A673 (cell line): ENCODE results near the gene AQP6. TPM values are rescaled to one million over a fixed set of nuclear protein-coding genes. Genes with fewer than 3 reads are reported as not detected.

Experiments used
- BruUV-seq: library from RNA; stranded (reverse); fragments of 400-500 nt; replicated peaks from 2 replicates; lab custom pipeline; 2021; lab: Mats Ljungman, UMichigan
- CTCF ChIA-PET: fragments of 300-600 bp; sonication (Branson Sonifier 250); formaldehyde crosslinking; loops from one replicate; lab custom pipeline; 2022; ENCODE audit warnings: antibody characterized with exemption; lab: Charles Lee
- POLR2A ChIA-PET: fragments of 300-600 bp; sonication (Branson Sonifier 250); formaldehyde crosslinking; loops from one replicate; lab custom pipeline; 2022; ENCODE audit warnings: antibody characterized with exemption; ENCODE audit not compliant: low non-redundant PET; lab: Charles Lee
- DNase-seq: peaks from one replicate; pipeline ENCODE4 v3.0.0-alpha.2; 2015; ENCODE audit warnings: low spot score
- H3K27ac ChIP-seq: fragments of 200-600 bp; sonication (generic); 2 replicates; pipeline ENCODE4 v1.5.1; 2016; ENCODE audit warnings: mixed run types, low read depth, mild to moderate bottlenecking, mixed read lengths, antibody characterized with exemption, low read length; ENCODE audit not compliant: poor library complexity, severe bottlenecking
- H3K27me3 ChIP-seq: fragments of 200-600 bp; sonication (generic); replicated peaks from 2 replicates; pipeline ENCODE4 v1.6.1; 2017; ENCODE audit warnings: mixed run types, low read depth, mild to moderate bottlenecking, mixed read lengths, antibody characterized with exemption, low read length; ENCODE audit not compliant: insufficient read depth, poor library complexity
- H3K36me3 ChIP-seq: fragments of 200-600 bp; sonication (generic); 2 replicates; pipeline ENCODE4 v1.6.1; 2016; ENCODE audit warnings: mixed run types, mild to moderate bottlenecking, mixed read lengths, antibody characterized with exemption, low read length; ENCODE audit not compliant: insufficient read depth, poor library complexity, severe bottlenecking
- H3K4me1 ChIP-seq: fragments of 200-600 bp; sonication (generic); 2 replicates; pipeline ENCODE4 v1.6.1; 2017; ENCODE audit warnings: mixed run types, mild to moderate bottlenecking, mixed read lengths, antibody characterized with exemption, low read length; ENCODE audit not compliant: insufficient read depth, poor library complexity, severe bottlenecking
- H3K4me3 ChIP-seq: fragments of 200-600 bp; sonication (generic); 2 replicates; pipeline ENCODE4 v1.5.1; 2016; ENCODE audit warnings: low read depth, mixed run types, mild to moderate bottlenecking, mixed read lengths, low read length; ENCODE audit not compliant: poor library complexity, severe bottlenecking
- H3K9me3 ChIP-seq: fragments of 200-600 bp; sonication (generic); 2 replicates; pipeline ENCODE4 v1.6.1; 2016; ENCODE audit warnings: mixed run types, low read depth, mild to moderate bottlenecking, mixed read lengths, antibody characterized with exemption, low read length; ENCODE audit not compliant: poor library complexity, severe bottlenecking
- CTCF ChIP-seq: fragments of 300-800, 200-600 bp; sonication (generic); conservative IDR thresholded peaks from 2 replicates; pipeline ENCODE4 v1.5.1; 2017; ENCODE audit warnings: low read depth, mild to moderate bottlenecking, antibody characterized with exemption, low read length, moderate library complexity, mixed read lengths
- EZH2 ChIP-seq: fragments of 200-600 bp; sonication (generic); IDR thresholded peaks from 2 replicates; pipeline ENCODE4 v1.6.1; 2017; ENCODE audit warnings: borderline replicate concordance, low read depth, mild to moderate bottlenecking, mixed read lengths, antibody characterized with exemption, low read length; ENCODE audit not compliant: poor library complexity, severe bottlenecking
- intact Hi-C: fragments of 100-400 bp; cut with micrococcal nuclease; formaldehyde crosslinking; loops from one replicate; pipeline ENCODE4 v1.10.0; 2022; ENCODE audit not compliant: unreplicated experiment
- total RNA-seq: library from RNA; stranded (reverse); gene quantifications from 2 replicates; pipeline ENCODE4 v1.2.3, GENCODE V29; 2021

AQP6 gene
- total RNA-seq, 1 experiment from 2014 or later, result not detected

- DNase-seq, result no peak
These were observed 4.3 kb upstream of the AQP6 start for GRCh38 chr12:49968471-49968870.

GRCh38 chr12:49969027-49969426 lies 3.7 kb upstream of the AQP6 start:
- TF ChIP-seq EZH2 (no peak), CTCF (no peak)
- H3K4me3 ChIP-seq, result no peak overlapping the region
- H3K27me3 ChIP-seq, result no peaks in the 10 kb centered on the region
- DNase-seq, result no peak
- H3K36me3 ChIP-seq, result no peaks in the 10 kb centered on the region
- POLR2A ChIA-PET, result no interaction called here
- intact Hi-C loops, result loop anchor here (5.0 kb wide), 1 partner anchor 192 kb away; no protein-coding TSS in a partner anchor
- CTCF ChIA-PET, result interaction anchor here (3.4 to 4.6 kb wide), 2 partner anchors 87 to 101 kb away, joined by 31 to 53 read pairs; no protein-coding TSS in a partner anchor
- H3K4me1 ChIP-seq, result no peaks in the 10 kb centered on the region
- no peaks in the 10 kb centered on the region for H3K9me3 ChIP-seq
- no peak overlapping the region for H3K27ac ChIP-seq
- BruUV-seq, result no TSS peak

More at GRCh38 chr12:49968471-49968870, 4.3 kb upstream of the AQP6 start:
- intact Hi-C loops, result loop anchor here (5.0 kb wide), 1 partner anchor 191 kb away; no protein-coding TSS in a partner anchor
- H3K9me3 ChIP-seq, result no peaks in the 10 kb centered on the region
- H3K4me3 ChIP-seq, result no peak overlapping the region
- H3K27me3 ChIP-seq, result no peaks in the 10 kb centered on the region
- POLR2A ChIA-PET, result interaction anchor here (0.7 kb wide), 1 partner anchor 872 kb away, joined by 7 read pairs; no protein-coding TSS in a partner anchor
- no peak for TF ChIP-seq CTCF
- TF ChIP-seq EZH2, result no peak
- no peaks in the 10 kb centered on the region for H3K4me1 ChIP-seq
- no peaks in the 10 kb centered on the region for H3K36me3 ChIP-seq
- CTCF ChIA-PET, result interaction anchor here (0.5 to 4.6 kb wide), 6 partner anchors 26 to 117 kb away, joined by 6 to 53 read pairs (median 15); partner anchors contain the start of gene SMARCD1
- no peak overlapping the region for H3K27ac ChIP-seq
- BruUV-seq, result no TSS peak

GRCh38 chr12:49969651-49970429 lies 2.9 kb upstream of the AQP6 start:
- H3K36me3 ChIP-seq, result no peaks in the 10 kb centered on the region
- TF ChIP-seq CTCF (no peak), EZH2 (no peak)
- no peaks in the 10 kb centered on the region for H3K27me3 ChIP-seq
- H3K4me1 ChIP-seq, result no peaks in the 10 kb centered on the region
- ChIA-PET CTCF (no interaction called here), POLR2A (no interaction called here)
- intact Hi-C loops, result loop anchor here (5.0 kb wide), 1 partner anchor 193 kb away; no protein-coding TSS in a partner anchor
- no peak overlapping the region for H3K27ac ChIP-seq
- no peaks in the 10 kb centered on the region for H3K9me3 ChIP-seq
- H3K4me3 ChIP-seq, result no peak overlapping the region
- BruUV-seq, result no TSS peak
- no peak for DNase-seq
